T-helper 22 cell (primary cell): ENCODE results near the gene LSM14A.

ENCODE experiments used
- DNase-seq: peaks from one replicate; pipeline ENCODE4 v3.0.0-alpha.2; 2020; ENCODE audit warnings: low read depth

Gene LSM14A

DNA sequence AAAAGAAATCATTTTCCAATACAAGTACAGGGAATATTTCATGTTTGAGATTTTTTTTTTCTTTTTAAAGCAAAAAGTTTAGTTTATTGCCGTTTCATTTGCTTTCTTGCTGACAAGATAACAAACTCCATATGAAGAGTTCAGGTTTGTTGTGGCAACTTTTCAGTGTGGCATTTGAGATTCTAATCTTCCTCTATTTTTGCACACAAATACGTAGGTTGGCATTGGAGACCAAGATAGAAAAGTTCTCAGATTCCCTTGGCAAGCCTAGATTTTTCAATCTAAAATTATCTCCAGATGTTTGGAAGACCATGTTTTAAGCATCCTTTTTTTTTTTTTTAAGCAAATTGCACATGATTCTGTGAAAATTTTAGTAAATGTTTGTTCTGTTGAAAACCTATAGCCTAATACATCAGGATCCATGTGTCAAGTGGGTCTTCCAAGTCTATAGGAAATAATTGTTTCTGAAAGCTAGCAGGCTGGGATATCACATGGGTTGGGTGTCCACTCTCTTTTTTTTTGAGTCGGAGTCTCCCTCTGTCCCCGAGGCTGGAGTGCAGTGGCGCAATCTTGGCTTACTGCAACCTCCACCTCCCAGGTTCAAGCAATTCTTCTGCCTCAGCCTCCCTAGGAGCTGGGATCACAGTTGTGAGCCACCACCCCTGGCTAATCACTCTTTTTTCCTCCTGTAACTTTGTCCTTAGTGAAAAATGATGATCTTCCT, 84.7 kb downstream of the LSM14A start:
- no peak for DNase-seq

DNA sequence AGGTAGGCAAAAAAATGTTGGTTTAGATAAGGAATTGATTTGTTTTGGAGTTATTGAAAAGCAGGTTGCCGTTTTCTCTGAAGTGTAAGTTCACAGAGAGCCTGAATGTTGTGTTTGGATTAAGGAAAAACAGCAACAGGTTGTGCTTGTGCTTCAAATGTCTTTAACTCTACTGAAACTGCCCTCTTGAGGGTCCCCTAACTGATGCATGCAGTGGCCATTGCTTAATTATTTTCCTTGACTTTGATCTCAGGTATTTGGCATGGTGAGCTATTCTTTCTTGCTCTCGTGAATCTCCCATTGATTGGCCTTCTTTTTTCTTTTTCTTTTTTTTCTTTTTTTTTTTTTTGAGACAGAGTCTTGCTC, 85.2 kb downstream of the LSM14A start:
- no peak for DNase-seq

DNA sequence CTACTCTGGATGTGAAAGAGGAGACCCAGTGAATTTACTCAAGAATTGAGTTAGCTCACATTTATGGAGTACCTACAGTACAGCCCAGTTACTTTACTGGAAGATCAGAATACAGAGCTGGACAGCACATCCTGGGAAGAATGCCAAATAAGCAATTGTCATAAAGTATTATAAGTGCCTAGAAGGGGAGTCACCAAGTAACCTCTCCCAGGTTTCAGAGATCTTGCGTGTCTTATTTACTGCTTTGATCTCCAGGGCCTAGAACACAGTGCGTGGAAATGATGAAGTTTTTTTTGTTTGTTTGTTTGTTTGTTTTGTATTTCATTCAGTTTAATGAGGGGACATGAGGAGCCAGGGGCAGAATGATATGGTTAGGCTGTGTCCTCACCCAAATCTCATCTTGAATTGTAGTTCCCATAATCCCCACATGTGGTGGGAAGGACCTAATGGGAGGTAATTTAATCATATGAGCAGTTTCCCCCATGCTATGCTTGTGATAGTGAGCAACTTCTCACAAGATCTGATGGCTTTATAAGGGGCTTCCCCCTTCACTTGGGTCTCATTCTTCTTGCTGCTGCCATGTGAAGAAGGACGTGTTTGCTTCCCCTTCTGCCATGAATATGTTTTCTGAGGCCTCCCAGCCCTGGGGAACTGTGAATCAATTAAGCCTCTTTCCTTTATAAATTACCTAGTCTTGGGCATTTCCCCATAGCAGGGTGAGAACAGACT, 87.2 kb downstream of the LSM14A start:
- DNase-seq, result no peak

DNA sequence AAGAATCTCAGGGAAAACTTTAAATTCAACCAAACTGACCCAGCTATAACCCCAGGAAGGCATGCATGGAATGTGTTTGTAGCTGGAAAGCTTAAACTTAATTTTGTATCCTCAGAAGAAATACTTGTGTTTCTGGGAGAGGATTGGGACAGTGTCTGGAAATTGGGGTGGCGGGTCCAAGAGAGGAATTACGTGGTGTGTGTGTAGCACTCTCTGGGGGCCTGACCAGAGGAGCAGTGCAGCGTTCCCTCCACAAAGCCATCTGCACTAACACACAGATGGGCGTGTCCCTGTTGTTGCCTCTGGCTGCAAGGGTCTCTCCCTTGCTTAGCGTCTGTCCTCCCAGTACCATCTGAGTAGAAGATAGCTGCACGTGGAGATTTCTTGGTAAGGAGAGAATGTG, 88.5 kb downstream of the LSM14A start:
- no peak for DNase-seq

DNA sequence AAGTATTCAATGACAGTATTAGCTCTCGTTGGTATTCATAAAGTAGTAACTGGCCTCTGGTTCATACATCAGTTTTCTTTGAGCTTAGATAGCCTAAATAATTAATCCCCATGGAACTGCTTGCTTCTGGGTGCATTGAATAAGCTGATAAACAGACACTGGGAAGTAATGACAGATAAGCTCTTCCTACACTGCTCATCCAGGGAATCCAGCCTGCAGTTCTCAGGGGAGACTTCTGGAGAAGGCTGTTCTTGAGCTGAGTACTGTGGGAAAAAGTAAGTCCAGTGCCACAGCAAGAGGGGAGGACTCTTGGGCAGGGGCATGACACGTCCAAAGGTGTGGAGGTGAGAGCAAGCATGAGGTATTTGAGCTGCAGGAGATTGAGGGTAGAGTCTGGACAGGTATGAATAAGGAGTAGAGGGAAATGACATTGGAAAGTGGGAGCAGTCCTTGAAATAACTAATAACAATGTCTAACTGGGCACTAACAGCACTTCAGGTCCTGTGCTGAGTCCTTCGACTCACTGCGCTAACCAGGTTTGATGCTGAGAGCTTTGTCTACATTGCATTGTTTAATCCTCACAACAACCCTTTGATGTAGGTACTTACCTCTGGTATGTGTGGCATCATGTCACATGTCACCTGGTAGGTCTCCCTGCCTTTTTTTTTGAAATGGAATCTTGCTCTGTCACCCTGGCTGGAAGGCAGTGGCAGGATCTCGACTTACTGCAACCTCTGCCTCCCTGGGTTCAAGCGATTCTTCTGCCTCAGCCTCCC, 89.2 kb downstream of the LSM14A start:
- no peak for DNase-seq

DNA sequence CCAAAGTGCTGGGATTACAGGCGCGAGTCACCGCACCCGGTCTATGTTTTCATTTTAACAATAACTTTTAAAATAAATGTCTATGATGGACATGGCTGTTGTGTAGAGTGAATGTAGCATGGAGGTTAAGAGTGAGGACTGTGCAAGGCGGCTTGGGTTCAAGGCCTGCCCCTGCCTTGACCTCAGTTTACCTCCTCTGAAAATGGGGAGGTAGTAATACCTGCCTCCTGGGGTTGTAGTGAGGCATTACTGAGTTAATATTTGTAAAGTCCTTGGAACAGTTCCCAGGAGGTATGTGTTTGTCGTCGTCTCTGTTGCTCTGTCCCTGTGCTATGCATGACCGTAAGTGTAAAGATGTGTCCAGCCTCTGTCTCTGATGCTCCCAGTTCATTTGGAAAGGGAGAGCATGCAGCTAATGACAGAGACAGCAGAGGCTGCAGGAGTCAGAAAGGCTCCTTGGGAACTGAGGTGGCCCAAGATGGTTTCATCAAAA, 91.5 kb downstream of the LSM14A start:
- no peak for DNase-seq

DNA sequence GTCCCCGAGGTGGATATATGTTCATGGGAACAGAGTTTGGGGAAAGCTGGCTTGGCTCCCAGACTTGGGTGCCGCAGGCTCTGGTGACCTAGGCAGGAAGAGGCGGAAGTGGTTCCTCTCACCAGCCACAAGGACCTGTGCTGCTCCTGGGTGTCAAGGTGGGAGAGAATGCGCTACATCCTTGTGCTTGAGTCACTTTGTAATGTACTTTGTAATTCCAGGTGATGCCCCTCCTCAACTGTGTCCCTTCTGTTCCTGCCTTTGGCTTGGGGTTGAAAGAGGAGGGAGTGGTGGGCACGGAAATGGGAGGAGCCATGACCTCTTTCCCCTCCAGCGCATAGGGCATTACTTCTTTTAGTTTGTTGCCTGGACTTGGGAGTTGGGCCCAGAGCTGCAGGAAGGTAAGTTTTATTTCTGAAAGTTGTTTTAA, 92.9 kb downstream of the LSM14A start:
- no peak for DNase-seq

DNA sequence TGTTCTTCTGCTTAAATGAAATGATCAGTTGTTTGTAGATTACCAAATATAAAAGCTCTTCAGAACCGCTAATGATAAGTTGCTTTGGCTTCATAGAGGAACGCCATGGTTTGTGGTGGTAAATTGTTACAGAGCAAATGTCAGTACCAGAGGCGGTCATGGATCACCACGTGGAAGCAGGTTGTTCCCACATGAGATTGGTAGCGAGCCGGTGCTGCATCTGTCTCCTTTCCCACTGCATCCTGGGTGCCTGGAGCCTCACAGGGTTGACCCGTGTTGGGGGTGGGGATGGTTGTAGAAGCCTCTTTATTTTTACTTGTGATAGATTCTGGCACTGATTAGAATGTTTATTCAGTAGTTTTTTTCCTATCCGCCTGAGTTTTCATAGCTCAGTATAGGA, 96.8 kb downstream of the LSM14A start:
- peak; percentile 25 for DNase-seq

DNA sequence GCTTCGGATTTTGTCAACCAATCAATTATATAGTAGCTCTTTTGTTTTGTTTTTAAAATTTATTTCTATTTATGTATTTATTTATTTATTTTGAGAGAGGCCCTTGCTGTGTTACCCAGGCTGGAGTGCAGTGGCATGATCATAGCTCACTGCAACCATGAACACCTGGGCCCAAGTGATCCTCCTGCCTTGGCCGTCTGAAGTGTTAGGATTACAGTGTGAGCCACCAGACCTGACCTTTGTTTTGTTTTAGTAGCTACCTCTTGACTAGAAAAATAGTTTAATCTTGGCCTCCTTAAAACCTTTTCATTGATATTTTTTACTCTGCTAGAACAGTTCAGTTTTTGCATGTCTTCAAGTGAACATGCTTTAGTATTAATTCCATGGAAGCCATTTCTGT, 97.2 kb downstream of the LSM14A start:
- no peak for DNase-seq

DNA sequence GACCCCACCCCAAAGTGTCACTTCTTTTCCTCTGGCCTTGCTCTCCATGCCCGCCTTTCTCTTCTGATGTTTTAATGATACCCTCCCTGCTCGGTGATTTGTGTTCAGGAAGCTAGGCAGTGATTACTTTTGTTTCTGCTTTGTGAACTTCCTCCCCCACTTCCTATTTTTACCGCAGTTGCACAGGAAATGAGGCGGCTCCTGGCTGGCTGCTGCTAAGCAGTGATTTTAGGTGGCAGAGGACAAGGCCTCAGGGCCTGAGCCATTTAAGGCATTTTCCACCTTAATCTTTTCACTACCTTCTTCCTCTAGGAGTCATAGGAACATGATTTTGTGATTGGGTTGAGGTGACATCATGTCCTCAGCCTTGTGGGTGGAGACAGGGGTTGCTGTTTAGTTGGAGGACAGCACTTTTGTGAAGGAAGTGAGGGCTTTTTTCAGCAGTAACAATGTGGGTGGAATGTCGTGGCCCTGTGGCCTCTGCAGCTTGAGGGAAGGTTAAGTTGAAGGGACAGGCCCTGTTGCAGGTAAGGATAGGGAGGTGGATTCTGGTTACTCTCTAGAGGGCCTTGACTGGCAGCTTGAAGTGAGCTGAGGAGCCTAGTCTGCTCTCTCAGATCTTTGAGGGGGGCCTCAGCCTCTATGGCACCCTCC, 97.8 kb downstream of the LSM14A start:
- peak; percentile 84 for DNase-seq

DNA sequence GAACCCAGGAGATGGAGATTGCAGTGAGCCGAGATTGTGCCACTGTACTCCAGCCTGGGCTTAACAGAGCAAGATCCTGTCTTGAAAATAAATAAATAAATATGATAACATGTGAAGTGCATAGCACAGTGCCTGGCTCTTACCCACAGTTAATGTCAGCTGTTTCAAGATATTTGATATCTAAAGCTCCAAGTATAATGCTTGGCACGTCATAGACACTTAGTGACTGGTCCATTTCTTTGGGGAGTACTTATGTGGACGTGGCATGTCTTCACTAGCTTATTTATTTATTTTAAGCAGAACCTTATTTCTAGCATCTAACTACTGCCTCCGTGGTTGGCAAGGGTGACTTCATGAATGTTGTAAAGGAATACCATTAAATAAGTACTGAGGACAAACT, 100.8 kb downstream of the LSM14A start:
- DNase-seq, result no peak

DNA sequence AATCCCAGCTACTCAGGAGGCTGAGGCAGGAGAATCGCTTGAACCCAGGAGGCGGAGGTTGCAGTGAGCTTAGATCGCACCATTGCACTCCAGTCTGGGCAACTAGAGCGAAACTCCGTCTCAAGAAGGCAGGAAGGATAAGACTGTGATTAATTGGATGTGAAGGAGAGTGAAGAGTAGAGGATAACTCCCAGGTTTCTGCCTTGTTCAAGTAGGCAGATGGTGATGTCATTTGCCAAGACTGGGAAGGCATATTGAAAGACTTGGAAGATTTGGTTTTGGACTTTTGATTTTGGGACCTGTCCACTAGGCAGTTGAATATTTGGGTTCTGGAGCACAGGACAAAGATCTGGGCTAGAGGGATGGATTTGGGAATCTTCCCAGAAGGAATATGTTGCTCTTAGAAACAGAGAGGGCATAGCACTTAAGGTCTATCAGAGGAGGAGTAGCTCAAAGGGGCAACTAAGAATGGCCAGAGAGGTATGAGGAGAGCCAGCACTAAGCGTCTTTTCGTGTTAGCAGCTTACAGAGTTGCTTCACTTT, 102.1 kb downstream of the LSM14A start:
- DNase-seq, result no peak

DNA sequence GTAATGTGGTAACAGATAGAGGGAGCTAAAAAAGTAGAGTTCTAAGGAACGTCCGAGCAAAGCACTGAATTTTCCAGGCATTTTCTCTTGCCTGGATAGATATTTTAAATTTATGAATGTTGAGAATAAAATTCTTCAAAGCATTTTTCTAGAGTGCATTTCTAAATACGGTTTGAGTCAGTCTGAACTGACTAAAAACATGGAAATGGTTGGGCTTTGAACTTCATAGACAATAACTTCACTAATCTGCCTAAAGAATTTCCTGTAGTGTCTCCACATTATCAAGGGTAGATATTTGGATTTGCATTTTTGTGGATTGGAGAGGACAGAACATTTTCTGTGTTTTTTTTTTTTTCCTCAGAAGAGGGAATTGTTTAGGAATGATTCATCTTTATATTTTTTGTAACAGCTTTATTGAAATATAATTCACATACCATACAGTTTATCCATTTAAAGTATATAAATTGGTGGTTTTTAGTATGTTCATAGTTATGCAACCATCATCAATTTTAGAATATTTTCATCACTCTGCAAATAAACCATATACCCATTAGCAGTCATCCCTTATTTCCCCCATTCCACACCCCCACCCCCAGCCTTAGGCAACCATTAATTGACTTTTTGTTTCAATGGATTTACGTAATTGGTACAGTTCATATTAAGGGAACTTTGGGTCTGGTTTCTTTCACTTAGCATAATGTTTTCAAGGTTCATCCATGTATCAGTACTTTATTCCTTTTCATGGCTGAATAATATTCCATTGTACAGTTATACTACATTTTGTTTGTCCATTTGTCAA, 102.7 kb downstream of the LSM14A start:
- no peak for DNase-seq

DNA sequence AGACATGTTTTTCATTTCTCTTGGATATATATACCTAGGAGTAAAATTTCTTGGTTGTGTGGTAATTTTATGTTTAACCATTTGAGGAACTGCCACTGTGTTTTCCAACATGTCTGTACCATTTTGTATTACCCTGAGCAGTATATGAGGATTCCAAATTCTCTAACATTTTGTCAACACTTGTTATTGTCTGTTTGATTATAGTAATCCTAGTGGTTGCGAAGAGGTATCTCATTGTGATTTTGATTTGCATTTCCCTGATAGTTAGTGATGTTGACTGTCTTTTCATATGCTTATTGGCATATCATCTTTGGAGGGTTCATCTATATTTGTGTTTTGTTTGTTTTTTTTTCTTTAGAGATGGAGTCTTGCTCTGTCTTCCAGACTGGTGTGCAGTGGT, 103.4 kb downstream of the LSM14A start:
- DNase-seq, result no peak

DNA sequence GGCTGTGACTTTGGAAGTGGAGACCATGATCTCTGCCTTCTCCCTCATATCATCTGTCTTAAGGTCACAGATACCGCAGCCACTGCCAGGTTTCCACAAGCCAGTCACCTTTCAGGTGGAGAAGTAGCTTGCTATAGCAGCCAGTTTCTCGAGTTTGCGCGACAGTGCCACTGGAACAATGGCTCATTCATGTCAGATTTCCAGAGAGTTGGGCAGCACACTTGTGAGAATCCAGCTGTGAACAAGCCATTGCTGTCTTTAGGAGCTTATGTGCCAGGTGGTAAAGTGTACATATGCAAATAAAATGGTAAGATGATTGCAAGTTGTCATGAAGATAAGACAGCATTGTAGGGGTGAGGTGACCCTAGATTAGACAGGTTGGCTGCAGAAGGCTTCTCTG, 104.3 kb downstream of the LSM14A start:
- DNase-seq, result no peak

DNA sequence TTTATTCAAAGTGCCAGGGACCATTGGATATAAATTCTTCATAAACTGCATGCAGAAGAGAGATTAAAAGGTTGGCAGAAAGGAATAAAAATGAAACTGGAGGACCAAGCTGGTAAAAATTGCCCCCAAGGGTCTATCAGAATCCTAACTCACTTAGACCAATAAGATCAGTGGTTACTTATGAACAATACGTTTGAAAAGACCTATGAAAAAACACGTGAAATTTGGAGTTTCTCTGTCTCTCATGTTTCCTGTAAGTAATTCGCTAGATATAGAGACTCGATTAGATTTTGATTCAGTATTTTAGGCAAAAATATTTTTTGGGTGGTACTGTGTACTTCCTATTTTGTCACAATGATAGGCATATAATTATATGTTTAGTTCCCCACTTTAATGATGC, 104.9 kb downstream of the LSM14A start:
- no peak for DNase-seq

DNA sequence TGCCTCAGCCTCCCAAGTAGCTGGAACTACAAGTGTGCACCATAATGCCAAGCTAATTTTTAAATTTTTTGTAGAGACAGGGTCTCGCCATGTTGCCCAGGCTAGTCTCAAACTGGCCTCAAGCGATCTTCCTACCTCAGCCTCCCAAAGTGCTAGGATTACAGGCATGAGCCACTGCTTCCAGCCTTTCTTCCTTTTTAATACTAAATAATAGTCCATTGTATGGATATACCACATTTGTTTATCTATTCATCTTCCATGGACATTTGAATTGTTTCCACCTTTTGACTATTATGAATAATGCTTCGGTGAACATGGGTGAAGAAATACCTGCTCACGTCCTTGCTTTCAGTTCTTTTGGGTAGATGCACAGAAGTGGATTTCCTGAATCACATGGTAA, 106.5 kb downstream of the LSM14A start:
- no peak for DNase-seq
